GM08714 (cell line): ENCODE data around the gene ANKRD29.
A peak's percentile ranks its signal among the peaks of the same experiment; 100 is the strongest.
"Not testable (repeated sequence)": the region's sequence is repeated elsewhere in the genome, so short reads cannot be mapped to it uniquely, and the experiment has no call there.

Source experiments
- H3K4me3 ChIP-seq: fragments of 200-500 bp; sonication (Bioruptor generic); 2 replicates; pipeline ENCODE4 v1.5.1; 2014; ENCODE audit warnings: mild to moderate bottlenecking, low read length, inconsistent platforms
- ZNF274 ChIP-seq: IDR thresholded peaks from 2 replicates; pipeline ENCODE4 v1.6.1; 2012; ENCODE audit warnings: mild to moderate bottlenecking, low read depth, low read length

Gene ANKRD29

DNA sequence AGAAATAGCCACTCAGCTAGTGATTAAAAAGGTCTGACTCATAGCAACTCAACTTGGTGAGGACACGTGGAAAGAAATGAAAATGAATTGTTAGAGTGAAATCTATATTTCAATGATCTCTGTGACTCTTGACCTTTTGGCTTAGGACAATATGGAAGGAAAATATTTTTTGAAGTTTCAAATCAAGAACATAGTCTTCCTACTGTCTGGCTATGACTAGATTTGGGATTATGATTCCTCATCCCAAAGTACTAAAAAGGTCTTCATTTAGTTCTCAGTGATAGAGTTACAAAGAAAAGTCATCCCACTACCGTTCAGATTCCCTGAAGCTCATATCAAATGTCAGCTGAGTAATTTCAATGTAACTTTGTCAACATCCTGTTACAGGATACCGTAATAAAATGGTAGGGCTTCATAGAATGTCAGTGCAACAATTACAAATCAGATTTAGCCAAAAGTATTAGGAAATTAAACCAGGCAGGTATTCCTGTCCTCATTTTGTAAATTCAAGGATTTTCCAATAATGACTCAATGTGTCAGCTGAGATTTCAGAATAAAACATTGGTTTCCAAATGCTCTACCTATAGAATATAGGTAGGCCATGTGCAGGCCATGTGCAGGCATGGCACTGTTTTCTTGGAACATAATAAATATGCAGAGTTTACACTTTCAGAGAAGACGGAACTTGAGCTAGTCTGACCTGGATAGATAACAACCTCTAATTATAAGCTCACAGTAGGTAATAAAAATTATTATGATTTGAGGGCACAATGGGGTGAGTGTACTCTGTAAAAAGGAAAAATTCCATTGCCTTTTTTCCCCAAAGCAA lies 36.0 kb downstream of the ANKRD29 start:
- no peak for TF ChIP-seq ZNF274

DNA sequence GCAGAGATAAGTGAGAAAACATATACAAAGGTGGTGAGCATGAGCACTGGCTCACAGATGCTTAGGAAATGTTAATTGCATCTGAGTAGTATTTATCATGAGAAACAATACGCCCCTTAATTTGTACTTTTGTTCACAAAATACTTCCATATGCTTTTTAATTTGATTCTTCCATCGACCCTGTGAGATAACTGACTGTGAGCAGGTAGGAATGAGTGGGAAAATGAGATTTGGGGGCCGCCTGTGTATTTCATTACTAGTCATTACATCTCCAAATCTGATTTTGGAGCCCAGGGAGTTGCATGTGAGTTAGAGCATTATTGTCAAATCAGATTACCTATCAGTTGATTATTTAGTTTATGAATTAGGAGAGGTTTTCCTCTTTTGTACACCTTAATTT lies 39.7 kb downstream of the ANKRD29 start:
- H3K4me3 ChIP-seq = no peak overlapping the region
- TF ChIP-seq ZNF274 = no peak

More for the DNA sequence above, 36.0 kb downstream of the ANKRD29 start:
- no peak overlapping the region for H3K4me3 ChIP-seq

DNA sequence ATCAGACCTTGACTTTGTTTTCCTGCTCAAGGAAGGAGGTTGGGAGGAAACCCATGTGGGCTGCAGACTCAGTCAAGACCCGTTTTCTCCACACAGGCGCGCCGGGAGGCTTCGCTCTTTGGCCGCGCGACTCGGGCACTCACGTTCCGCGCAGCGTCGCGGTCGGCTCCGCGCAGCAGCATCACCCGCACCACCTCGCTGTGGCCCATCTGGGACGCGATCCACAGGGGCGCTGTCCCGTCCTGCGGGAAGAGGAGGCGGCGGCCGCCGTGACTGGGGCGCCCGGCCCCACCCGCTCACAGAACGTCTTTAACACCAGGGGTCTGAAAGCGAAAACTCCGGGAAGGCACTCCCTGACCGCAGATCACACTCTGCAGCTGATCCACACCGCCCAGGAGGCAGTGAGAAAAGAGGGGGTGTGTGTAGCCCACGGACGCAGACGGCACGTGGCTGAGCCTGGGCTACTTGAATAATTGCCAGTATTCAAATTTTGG lies 43.3 kb downstream of the ANKRD29 start:
- H3K4me3 ChIP-seq = peak overlapping the region; percentile 40; the same call in 1 of the 2 replicates
- TF ChIP-seq ZNF274 = no peak

DNA sequence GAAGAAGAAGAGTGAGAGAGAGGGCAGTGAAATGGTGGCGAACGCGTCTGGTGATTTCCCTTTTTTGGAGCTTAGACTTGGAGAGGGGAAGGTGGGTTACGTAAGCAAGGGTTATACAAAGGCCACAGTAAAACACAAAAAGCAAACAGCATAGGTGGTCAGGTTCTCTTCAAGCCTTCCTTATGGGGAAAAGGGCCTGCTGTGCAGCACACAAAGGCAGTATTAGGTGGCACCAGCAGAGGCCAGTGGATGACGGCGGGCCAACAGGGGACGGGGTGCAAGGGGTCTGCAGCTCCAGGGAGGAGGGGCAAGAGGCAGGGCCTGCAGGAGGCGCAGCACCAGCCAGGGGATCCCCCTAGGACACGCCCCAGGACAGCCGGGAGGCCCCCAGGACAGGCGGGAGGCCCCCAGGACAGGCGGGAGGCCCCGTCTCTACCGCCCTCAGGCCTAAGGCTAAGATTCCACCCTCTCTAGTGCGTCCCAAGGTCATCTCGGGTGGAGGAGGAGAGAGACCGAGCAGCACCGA lies 43.8 kb downstream of the ANKRD29 start:
- H3K4me3 ChIP-seq = peak overlapping the region; percentile 40; the same call in 1 of the 2 replicates
- no peak for TF ChIP-seq ZNF274

DNA sequence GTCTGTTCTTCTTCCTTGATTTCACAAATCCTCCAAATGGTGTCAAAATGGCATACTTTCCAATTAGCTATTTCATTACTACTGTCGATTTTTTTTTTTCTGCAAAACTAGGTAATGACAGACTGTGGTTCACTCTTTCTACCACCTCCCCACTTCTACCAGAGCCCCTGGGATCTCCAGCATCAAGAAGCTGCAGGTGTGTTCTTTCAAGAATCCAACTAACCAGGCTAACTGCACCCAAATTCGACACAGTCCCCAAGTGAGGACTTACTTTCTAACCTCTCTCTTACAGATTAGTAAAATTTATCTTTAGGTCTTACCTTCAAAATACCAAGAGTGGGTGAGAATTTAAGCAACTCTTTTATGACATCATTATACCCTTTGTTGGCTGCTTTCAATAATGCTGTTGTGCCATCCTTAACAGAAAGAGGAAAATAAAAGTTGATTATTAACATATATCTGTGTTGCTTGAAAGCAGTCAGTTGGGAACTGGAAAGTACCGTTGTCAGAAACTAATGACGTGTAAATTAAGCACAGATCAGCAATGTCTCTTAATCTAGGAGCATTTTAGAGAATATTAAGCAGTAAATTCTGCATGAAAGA lies 45.2 kb downstream of the ANKRD29 start:
- H3K4me3 ChIP-seq = peak overlapping the region; percentile 40; the same call in 1 of the 2 replicates
- no peak for TF ChIP-seq ZNF274

DNA sequence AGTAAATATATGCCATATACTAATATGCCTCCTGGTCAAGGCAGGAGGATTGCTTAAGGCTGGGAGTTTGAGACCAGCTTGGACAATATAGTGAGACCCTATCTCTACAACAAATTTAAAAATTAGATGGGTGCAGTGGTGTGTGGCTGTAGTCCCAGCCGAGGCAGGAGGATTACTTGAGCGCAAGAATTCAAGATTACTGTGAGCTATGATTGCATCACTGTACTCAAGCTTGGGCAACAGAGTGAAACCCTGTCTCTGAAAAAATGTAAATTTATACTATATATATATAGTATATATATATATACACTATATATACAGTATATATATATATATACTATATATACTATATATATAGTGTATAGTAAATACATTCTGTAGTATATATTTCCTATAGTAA lies 46.5 kb downstream of the ANKRD29 start:
- no peak overlapping the region for H3K4me3 ChIP-seq
- TF ChIP-seq ZNF274 = no peak

DNA sequence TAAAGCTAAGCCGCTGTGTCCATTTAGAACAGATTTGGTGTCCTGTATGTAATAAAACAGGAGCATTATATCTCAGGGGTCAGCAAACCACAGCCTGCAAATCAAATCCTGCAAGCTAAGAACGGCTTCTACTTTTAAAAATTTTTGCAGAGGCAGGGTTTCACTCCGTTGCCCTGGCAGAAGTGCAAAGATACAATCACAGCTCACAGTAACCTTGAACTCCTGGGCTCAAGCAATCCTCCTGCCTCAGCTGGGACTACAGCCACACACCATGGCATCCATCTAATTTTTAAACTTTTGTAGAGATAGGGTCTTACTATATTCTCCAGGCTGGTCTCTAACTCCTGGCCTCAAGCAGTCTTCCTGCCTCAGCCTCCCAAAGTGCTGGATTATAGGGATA lies 47.8 kb downstream of the ANKRD29 start:
- no peak overlapping the region for H3K4me3 ChIP-seq
- TF ChIP-seq ZNF274 = no peak

DNA sequence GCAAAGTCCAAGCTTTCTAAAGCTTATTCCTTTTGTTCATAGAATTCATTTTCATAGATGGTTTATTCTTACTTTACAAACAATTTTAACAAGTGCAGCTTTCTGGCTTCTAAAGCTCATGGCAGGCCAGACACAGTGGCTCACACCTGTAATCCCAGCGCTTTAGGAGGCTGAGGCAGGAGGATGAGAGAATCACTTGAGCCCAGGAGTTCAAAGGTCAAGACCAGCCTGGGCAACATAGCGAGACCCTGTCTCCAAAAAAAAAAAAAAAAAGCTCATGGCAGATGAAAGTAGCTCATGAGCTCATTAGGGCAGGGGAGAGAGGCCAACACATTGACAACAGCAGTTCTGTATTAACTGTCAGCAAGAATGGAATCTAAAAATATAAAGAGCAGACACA lies 48.3 kb downstream of the ANKRD29 start:
- TF ChIP-seq ZNF274 = no peak
- H3K4me3 ChIP-seq = no peak overlapping the region

DNA sequence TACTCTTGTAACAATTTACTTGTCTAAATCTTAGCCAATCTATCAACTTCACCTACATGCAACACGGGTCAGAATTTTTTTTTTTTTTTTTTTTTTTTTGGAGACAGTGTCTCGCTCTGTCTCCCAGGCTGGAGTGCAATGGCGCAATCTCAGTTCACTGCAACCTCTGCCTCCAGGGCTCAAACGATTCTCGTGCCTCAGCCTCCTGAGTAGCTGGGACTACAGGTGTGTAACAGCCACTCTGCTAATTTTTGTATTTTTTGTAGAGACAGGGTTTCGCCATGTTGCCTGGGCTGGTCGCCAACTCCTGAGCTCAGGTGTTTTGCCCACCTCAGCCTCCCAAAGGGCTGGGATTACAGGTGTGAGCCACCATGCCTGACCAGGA lies 49.6 kb downstream of the ANKRD29 start:
- H3K4me3 ChIP-seq = not testable (repeated sequence)

DNA sequence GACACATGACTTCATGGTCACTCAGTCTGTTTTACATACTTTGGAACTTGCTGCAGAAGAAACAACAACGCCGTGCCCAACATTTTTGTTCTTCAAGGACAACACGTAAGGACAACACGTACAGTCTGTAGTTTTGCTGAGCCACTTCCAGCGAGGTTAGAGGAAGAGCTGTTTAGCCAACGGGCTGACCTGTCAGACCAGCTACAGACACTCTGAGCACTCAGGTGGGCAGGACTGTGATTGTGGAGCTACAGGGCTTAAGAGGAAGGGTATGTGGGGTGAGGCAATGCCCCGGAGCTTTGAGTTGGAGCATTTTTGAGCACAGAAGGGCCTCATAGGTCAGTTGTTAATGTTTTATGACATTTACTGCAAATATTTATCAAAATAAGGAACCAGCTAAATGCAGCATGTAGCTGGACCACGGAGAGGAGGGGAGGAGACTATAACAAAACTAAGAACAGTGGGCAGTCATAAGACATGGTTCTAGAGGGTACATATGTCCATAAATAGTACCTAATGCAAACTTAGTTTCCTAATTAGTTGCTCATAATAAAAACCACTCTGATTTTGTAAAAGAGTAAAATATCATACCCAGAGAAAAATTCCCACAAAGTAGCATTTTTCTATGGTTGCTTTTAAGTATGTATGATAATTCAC lies 50.1 kb downstream of the ANKRD29 start:
- H3K4me3 ChIP-seq = no peak overlapping the region
- TF ChIP-seq ZNF274 = no peak

DNA sequence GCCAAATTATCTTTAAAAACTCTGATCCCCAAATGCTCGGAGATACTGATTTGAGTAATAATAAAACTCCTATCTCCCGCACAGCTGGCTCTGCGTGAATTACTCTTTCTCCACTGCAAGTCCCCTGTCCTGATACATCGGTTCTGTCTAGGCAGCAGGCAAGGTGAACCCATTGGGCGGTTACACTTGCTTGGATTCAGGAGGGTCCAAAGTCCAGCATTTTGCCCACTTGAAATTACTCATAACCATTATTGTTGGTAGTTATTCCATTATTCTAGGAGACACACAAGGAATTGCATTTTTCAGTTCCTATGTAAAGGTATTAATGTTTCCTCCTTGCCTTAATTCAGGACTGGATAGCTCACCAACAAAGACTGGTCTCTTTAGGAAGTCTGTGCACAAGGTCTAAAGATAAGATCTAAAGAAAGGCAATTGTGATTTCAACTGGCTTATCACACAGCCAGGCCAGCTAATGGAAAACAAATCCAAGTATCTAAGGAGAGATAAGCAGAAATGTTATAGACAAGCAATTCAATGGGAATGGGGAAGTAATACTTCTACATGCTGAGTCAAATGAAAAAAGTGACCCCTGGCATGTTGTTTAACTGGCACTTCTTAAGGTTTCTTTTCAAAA lies 53.2 kb downstream of the ANKRD29 start:
- no peak for TF ChIP-seq ZNF274
- H3K4me3 ChIP-seq = no peak overlapping the region

DNA sequence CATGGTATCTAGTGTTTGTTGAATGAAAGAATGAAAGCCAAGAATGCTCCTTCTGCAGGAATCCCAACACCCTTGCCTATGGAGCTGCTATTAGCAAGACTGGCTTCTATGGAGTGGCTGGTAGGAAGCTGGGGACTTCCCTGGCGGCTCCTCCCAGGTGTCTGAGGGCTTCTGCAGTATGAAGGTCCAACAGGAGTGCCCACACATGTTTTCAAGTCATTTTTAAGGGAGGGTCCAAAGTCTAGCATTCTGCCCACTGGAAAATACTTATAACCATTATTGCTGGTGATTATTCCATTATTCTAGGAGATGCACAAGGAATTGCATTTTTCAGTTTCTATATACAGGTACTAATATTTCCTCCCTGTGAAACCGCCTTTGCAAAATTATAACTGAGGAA lies 54.5 kb downstream of the ANKRD29 start:
- TF ChIP-seq ZNF274 = no peak
- H3K4me3 ChIP-seq = no peak overlapping the region

DNA sequence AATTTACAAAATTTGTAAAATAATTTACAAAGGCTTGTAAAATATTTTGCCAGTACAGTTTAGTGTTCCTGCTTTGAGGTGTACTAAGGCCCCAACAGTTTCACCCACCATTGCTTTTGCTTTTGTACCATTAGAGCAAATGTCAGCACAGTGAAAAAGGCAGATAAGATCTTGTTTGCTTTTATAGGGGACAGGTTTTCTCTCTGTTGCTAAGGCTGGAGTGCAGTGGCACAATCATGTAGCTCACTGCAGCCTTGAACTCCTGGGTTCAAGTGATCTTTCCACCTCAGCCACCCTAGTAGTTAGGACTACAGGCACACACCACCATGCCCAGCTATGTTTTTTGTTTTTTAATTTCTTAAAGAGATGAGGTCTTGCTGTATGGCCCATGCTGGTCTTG lies 56.8 kb downstream of the ANKRD29 start:
- no peak for TF ChIP-seq ZNF274
- H3K4me3 ChIP-seq = no peak overlapping the region

DNA sequence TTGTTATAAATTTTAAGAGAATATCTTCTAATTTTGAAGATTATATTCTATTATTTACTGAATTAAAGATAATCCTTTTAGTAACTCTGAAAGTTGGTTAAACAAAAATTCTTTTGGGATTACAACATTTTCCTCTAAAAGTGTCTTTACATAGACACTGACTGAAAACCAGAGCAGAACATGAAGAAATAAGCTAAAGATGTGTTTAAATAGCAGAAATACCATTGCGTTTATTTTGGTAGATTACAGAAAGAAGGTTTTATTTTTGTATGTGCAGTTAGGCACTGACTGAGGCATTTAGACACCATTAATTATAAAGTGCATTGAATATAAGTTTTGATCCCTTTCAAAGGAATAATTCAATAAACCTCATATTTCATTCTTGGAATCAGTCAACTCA lies 62.9 kb downstream of the ANKRD29 start:
- no peak for TF ChIP-seq ZNF274
- H3K4me3 ChIP-seq = no peak overlapping the region
